Measurements from ENCODE around the gene TMEM106C. TPM values are rescaled to one million over a fixed set of nuclear protein-coding genes. Genes with fewer than 3 reads are reported as not detected.

The TMEM106C gene
- total RNA-seq, 4 donors from 2014 or later, result 40.9 to 56.7 (median 42.3) TPM

DNA sequence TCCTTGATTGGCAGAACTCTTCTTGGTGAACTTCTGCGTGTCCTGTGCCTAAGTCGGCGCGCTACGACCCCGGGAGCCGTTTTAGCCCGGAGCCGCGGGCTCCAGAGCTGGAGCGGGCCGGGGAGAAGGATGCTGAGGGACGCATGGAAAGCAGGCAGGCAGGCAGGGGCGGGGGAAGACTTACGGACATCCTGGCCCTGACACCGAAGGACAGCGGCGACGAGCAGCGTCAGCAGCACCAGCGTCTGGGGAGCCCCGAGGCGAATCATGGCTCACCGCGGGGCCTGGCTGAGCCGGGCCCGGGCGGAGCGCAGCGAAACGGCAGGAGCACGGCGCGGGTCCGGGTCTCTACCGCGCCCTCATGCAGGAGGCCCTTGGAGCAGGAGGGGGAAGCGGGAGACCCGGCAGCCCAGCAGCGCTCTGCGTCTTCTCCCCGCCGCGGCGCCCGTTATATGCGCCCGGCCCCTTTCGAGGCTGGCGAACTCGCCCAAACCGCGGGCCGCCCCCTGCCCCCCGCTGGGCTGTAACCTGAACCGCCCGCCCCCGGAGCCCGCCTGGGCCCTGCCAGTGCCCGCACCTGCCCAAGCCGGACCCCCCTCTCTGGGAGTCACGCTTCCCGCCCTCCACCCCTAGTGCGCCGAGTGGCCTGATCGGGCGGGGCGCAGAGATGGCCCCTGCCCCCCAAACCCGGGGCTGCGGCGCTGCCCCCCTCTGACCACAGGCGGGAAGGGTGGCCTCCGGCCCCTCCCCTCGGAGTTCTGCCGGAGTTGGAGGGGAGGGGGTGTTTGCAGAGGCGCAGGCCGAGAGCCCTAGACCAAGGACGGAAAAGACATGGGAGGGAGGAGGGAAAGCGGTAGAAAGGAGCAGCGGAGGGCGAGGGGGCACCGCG is 40.9 kb downstream of the TMEM106C start, which contains the start of gene COL2A1:
Gene COL2A1, minus strand, starts transcription at position 424 of the 889 bp plus-strand sequence. Its CDS starts 155 bp downstream, at position 269.
- intact Hi-C loops (cut with DNase I; ENCODE audit: low total_unique reads), result no loop called here
- no peak within 1 kb of the TSS for H3K4me3 ChIP-seq (ENCODE audit: low read depth, poor library complexity, severe bottlenecking)
- TF ChIP-seq, protein P1, sequence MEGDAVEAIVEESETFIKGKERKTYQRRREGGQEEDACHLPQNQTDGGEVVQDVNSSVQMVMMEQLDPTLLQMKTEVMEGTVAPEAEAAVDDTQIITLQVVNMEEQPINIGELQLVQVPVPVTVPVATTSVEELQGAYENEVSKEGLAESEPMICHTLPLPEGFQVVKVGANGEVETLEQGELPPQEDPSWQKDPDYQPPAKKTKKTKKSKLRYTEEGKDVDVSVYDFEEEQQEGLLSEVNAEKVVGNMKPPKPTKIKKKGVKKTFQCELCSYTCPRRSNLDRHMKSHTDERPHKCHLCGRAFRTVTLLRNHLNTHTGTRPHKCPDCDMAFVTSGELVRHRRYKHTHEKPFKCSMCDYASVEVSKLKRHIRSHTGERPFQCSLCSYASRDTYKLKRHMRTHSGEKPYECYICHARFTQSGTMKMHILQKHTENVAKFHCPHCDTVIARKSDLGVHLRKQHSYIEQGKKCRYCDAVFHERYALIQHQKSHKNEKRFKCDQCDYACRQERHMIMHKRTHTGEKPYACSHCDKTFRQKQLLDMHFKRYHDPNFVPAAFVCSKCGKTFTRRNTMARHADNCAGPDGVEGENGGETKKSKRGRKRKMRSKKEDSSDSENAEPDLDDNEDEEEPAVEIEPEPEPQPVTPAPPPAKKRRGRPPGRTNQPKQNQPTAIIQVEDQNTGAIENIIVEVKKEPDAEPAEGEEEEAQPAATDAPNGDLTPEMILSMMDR (IDR thresholded peaks at IDR 0.05), result no peak
- no peak for TF ChIP-seq POLR2A (IDR thresholded peaks at IDR 0.05)
- DNase-seq (ENCODE audit: low spot score in 2 of 2), result peak in 1 of 2 donors; percentile 86
- WGBS, 2 donors, result 9 to 13% methylated on average over 42 to 68 of the region's 83 CpGs

- 50 to 67% methylated on average over 30 of the region's 30 CpGs for WGBS, 2 donors
- no peak overlapping the region for H3K4me3 ChIP-seq (ENCODE audit: low read depth, poor library complexity, severe bottlenecking)
- intact Hi-C loops (cut with DNase I; ENCODE audit: low total_unique reads), result no loop called here
- TF ChIP-seq, protein P1 (IDR thresholded peaks at IDR 0.05), result no peak
- no peak for TF ChIP-seq POLR2A (IDR thresholded peaks at IDR 0.05)
- DNase-seq (ENCODE audit: low spot score in 2 of 2), result peak in 1 of 2 donors; percentile 81
Observed at GRCh38 chr12:48005001-48005749, 41.8 kb downstream of the TMEM106C start.

DNA sequence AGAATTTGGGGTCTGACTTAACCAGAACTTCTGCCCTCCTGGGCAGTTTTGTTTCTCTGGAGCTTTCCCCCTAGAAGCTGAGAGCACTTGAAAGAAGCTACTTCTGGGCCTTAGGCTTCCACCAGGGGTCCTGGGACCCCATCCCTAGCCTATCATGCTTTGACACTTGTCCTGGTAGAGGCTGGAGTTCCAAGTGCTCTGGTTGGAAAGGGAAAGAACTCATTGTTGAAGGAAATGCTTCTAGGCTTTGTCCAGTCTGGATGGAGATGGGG is 42.3 kb downstream of the TMEM106C start:
- H3K4me3 ChIP-seq (ENCODE audit: low read depth, poor library complexity, severe bottlenecking), result no peak overlapping the region
- TF ChIP-seq POLR2A (IDR thresholded peaks at IDR 0.05), result no peak
- TF ChIP-seq, protein P1 (IDR thresholded peaks at IDR 0.05), result no peak
- intact Hi-C loops (cut with DNase I; ENCODE audit: low total_unique reads), result no loop called here
- DNase-seq (ENCODE audit: low spot score in 2 of 2), result no peak

- H3K4me3 ChIP-seq (ENCODE audit: low read depth, poor library complexity, severe bottlenecking), result no peak overlapping the region
- 82 to 89% methylated on average over 4 of the region's 4 CpGs for WGBS, 2 donors
- TF ChIP-seq, protein P1 (IDR thresholded peaks at IDR 0.05), result no peak
- no peak for TF ChIP-seq POLR2A (IDR thresholded peaks at IDR 0.05)
- DNase-seq (ENCODE audit: low spot score in 2 of 2), result no peak
- intact Hi-C loops (cut with DNase I; ENCODE audit: low total_unique reads), result no loop called here
Observed at GRCh38 chr12:48007206-48007605, 43.8 kb downstream of the TMEM106C start.

GRCh38 chr12:48008349-48008748 is 45.0 kb downstream of the TMEM106C start:
- no peak overlapping the region for H3K4me3 ChIP-seq (ENCODE audit: low read depth, poor library complexity, severe bottlenecking)
- DNase-seq (ENCODE audit: low spot score in 2 of 2), result no peak
- no peak for TF ChIP-seq POLR2A (IDR thresholded peaks at IDR 0.05)
- TF ChIP-seq, protein P1 (IDR thresholded peaks at IDR 0.05), result no peak
- WGBS, 2 donors, result 44 to 52% methylated on average over 2 of the region's 2 CpGs
- intact Hi-C loops (cut with DNase I; ENCODE audit: low total_unique reads), result no loop called here
